GM12878 (cell line): Measurements from ENCODE around the gene PTPRN2. TPM values are rescaled to one million over a fixed set of nuclear protein-coding genes. Genes with fewer than 3 reads are reported as not detected.

ENCODE experiments used
- ATAC-seq: fragments of 200-7000 bp; cut with Tn5 transposase; 3 replicates; pipeline ENCODE4 v1.9.1; 2020; ENCODE audit warnings: mild to moderate bottlenecking, moderate library complexity
- BruUV-seq: library from RNA; stranded (reverse); fragments of 400-500 nt; replicated peaks from 2 replicates; lab custom pipeline; 2021; lab: Mats Ljungman, UMichigan
- CTCF ChIA-PET: fragments of 300-600 bp; sonication (Branson Sonifier 250); formaldehyde crosslinking; extraction: SDS; loops from one replicate; lab custom pipeline; 2021; ENCODE audit warnings: inconsistent platforms; lab: Yijun Ruan, JAX
- POLR2A ChIA-PET: fragments of 350-600 bp; formaldehyde crosslinking; extraction: SDS; loops from one replicate; lab custom pipeline; 2021; ENCODE audit warnings: inconsistent platforms; lab: Charles Lee
- RAD21 ChIA-PET: fragments of 300-600 bp; sonication (Branson Sonifier 250); formaldehyde crosslinking; loops from one replicate; lab custom pipeline; 2023; ENCODE audit warnings: antibody characterized with exemption; ENCODE audit not compliant: unreplicated experiment; lab: Charles Lee
- SMC1A ChIA-PET: fragments of 300-600 bp; sonication (Branson Sonifier 250); formaldehyde crosslinking; loops from one replicate; lab custom pipeline; 2023; ENCODE audit not compliant: unreplicated experiment, uncharacterized antibody; lab: Charles Lee
- DNase-seq: peaks from one replicate; pipeline ENCODE4 v3.0.0-alpha.2; 2011; ENCODE audit warnings: low read depth, low spot score
- FAIRE-seq: peaks from 3 replicates; lab custom pipeline; 2011; peaks lifted over from hg19 to GRCh38; lab: Jason Lieb, UNC
- H2AFZ ChIP-seq: 2 replicates; pipeline ENCODE4 v1.6.0; 2011; ENCODE audit warnings: low read depth, low read length, control low read depth; ENCODE audit not compliant: control insufficient read depth
- H3K27ac ChIP-seq: 2 replicates; pipeline ENCODE4 v1.5.1; 2011; ENCODE audit warnings: control low read depth; ENCODE audit not compliant: control insufficient read depth, insufficient read depth
- H3K27me3 ChIP-seq, 2 experiments: replicated peaks in 1 of 2; 2 replicates each; pipeline versions ENCODE4 v1.6.0 to v1.6.1; 2011; ENCODE audit warnings: low read length in 1 of 2; ENCODE audit not compliant: control insufficient read depth in 2 of 2, insufficient read depth in 2 of 2
- H3K36me3 ChIP-seq, 2 experiments: 2 replicates each; pipeline ENCODE4 v1.5.1; 2011; ENCODE audit warnings: low read length in 1 of 2; ENCODE audit not compliant: control insufficient read depth in 2 of 2, insufficient read depth in 2 of 2
- H3K4me1 ChIP-seq: 2 replicates; pipeline ENCODE4 v1.6.1; 2011; ENCODE audit warnings: mild to moderate bottlenecking, low read length, moderate library complexity, mixed read lengths; ENCODE audit not compliant: control insufficient read depth, insufficient read depth
- H3K4me2 ChIP-seq: 2 replicates; pipeline ENCODE4 v1.6.0; 2011; ENCODE audit warnings: control low read depth; ENCODE audit not compliant: control insufficient read depth, insufficient read depth
- H3K4me3 ChIP-seq: fragments of 200-600 bp; sonication (generic); 2 replicates; pipeline ENCODE4 v1.5.1; 2016
- H3K79me2 ChIP-seq: 2 replicates; pipeline ENCODE4 v1.6.0; 2011; ENCODE audit warnings: low read length; ENCODE audit not compliant: control insufficient read depth, insufficient read depth
- H3K9ac ChIP-seq: 2 replicates; pipeline ENCODE4 v1.8.0; 2011; ENCODE audit warnings: low read length, control low read depth, mixed read lengths; ENCODE audit not compliant: control insufficient read depth, insufficient read depth
- H3K9me3 ChIP-seq: replicated peaks from 3 replicates; pipeline ENCODE4 v1.5.1; 2011; ENCODE audit warnings: mild to moderate bottlenecking, low read length; ENCODE audit not compliant: control insufficient read depth, insufficient read depth
- H4K20me1 ChIP-seq: 2 replicates; pipeline ENCODE4 v1.6.0; 2011; ENCODE audit not compliant: control insufficient read depth, insufficient read depth
- HCFC1 ChIP-seq: fragments of 150-350 bp; IDR thresholded peaks from 2 replicates; pipeline ENCODE4 v1.6.1; 2014; ENCODE audit warnings: low read length
- MEF2B ChIP-seq: fragments of 450-650 bp; IDR thresholded peaks from 2 replicates; pipeline ENCODE4 v1.6.1; 2018; ENCODE audit warnings: mild to moderate bottlenecking, moderate library complexity; ENCODE audit not compliant: partially characterized antibody, poor library complexity, severe bottlenecking
- NRF1 ChIP-seq: conservative IDR thresholded peaks from 2 replicates; pipeline ENCODE4 v1.6.1; 2011; ENCODE audit warnings: mild to moderate bottlenecking, low read depth, low read length, improper control_type of control experiment
- SIN3A ChIP-seq: IDR thresholded peaks from 2 replicates; pipeline ENCODE4 v1.6.1; 2012; ENCODE audit warnings: low read depth, low read length, improper control_type of control experiment
- SMARCA5 ChIP-seq: fragments of 450-650 bp; IDR thresholded peaks from 2 replicates; pipeline ENCODE4 v1.6.1; 2017; ENCODE audit warnings: mild to moderate bottlenecking
- SP1 ChIP-seq: IDR thresholded peaks from one replicate; pipeline ENCODE4 v1.6.1; 2011; ENCODE audit warnings: low read depth, low read length
- SPI1 ChIP-seq: IDR thresholded peaks from 2 replicates; pipeline ENCODE4 v1.6.1; 2011; ENCODE audit warnings: low read depth, mild to moderate bottlenecking, low read length, moderate library complexity, borderline replicate concordance; ENCODE audit not compliant: insufficient read depth
- SUPT20H ChIP-seq: IDR thresholded peaks from 2 replicates; pipeline ENCODE4 v1.6.1; 2011; ENCODE audit warnings: low read depth, mild to moderate bottlenecking, low read length, moderate library complexity, borderline replicate concordance; ENCODE audit not compliant: control insufficient read depth
- ZNF592 ChIP-seq: fragments of 450-650 bp; IDR thresholded peaks from 2 replicates; pipeline ENCODE4 v1.6.1; 2017; ENCODE audit warnings: mild to moderate bottlenecking, moderate library complexity
- ZZZ3 ChIP-seq: IDR thresholded peaks from 2 replicates; pipeline ENCODE4 v1.6.1; 2011; ENCODE audit warnings: low read depth; ENCODE audit not compliant: control insufficient read depth, insufficient read length
- WGBS: methylation state at CpG from one replicate; pipeline ENCODE4 v1.1.6; 2016; ENCODE audit warnings: low lambda C conversion rate; ENCODE audit not compliant: insufficient replicate concordance, insufficient coverage; ENCODE audit errors: missing lambda C conversion rate; 5-methylcytosine and 5-hydroxymethylcytosine counted together
- in situ Hi-C: fragments of 300-500 bp; cut with MboI; formaldehyde crosslinking; loops from 9 replicates; pipeline ENCODE4 v1.14.3; 2018; ENCODE audit warnings: mixed read lengths
- intact Hi-C: fragments of 100-400 bp; cut with micrococcal nuclease; formaldehyde crosslinking; loops from one replicate; pipeline ENCODE4 v1.14.2; 2022; ENCODE audit not compliant: unreplicated experiment
- polyA plus RNA-seq, 11 experiments: library from polyadenylated mRNA; depleted of rRNA in 4 of 11; unstranded in 6 of 11; stranded (reverse) in 5 of 11; fragments of >200 nt; fragmentation: Nextera tagmentation in 4 of 11; fragmentation: Illumina TruSeq in 1 of 11; extraction: Ambion mirVana in 4 of 11; extraction: Trizol in 1 of 11; gene quantifications; 1 replicate in 1 of 11; 2 replicates in 10 of 11; pipeline versions ENCODE4 v1.2.1 to v1.2.3, GENCODE V29; 2011 to 2016; ENCODE audit warnings: inconsistent platforms in 2 of 11, missing spikeins in 2 of 11, low read depth in 1 of 11
- total RNA-seq, 4 experiments: library from RNA; depleted of rRNA in 3 of 4; stranded (reverse); fragments of >200 nt in 3 of 4; fragmentation: Illumina TruSeq in 1 of 4; extraction: Trizol in 1 of 4; gene quantifications; 2 replicates each; pipeline versions ENCODE4 v1.2.1 to v1.2.3, GENCODE V29; 2013 to 2021
- TF ChIP-seq, protein P1 (sequence below): IDR thresholded peaks from 2 replicates; pipeline ENCODE4 v1.6.1; 2011; ENCODE audit warnings: low read depth, low read length, improper control_type of control experiment, borderline replicate concordance
- TF ChIP-seq, protein P2 (sequence below): IDR thresholded peaks from 2 replicates; pipeline ENCODE4 v1.6.1; 2012; ENCODE audit warnings: low read depth, low read length, improper control_type of control experiment
- TF ChIP-seq, protein P3 (sequence below): IDR thresholded peaks from 2 replicates; pipeline ENCODE4 v1.6.1; 2012; ENCODE audit warnings: improper control_type of control experiment, low read depth, low read length; ENCODE audit not compliant: insufficient replicate concordance

The PTPRN2 gene
- total and polyA plus RNA-seq, 10 of the 15 experiments (the other 5 are each of a cell fraction or from before 2014, with no cell fraction given): 5.4 TPM; not detected in 9

- Histone ChIP-seq H3K79me2 (no peaks in the 10 kb centered on the region), H3K27ac (no peak overlapping the region), H3K4me1 (no peaks in the 10 kb centered on the region), H3K4me2 (no peak overlapping the region), H3K36me3 (no peaks in the 10 kb centered on the region), H4K20me1 (no peaks in the 10 kb centered on the region), H3K9ac (no peak overlapping the region), H2AFZ (no peak overlapping the region), H3K9me3 (no peaks in the 10 kb centered on the region; the same call in 2 of the 3 replicates), H3K4me3 (no peak overlapping the region), H3K27me3 (no peaks in the 10 kb centered on the region)
- no peak for FAIRE-seq
- POLR2A ChIA-PET: no interaction called here
- 29% methylated on average over 11 of the region's 11 CpGs for WGBS
- CTCF ChIA-PET: no interaction called here
- RAD21 ChIA-PET: no interaction called here
- SMC1A ChIA-PET: no interaction called here
- ATAC-seq: no peak
- DNase-seq: no peak
- intact Hi-C loops: no loop called here
- no TSS peak for BruUV-seq
- in situ Hi-C loops: no loop called here
- TF ChIP-seq HCFC1: no peak
- no peak for TF ChIP-seq MEF2B
- TF ChIP-seq SUPT20H: no peak
- TF ChIP-seq NRF1: no peak
- TF ChIP-seq SP1: no peak
- no peak for TF ChIP-seq ZNF592
- TF ChIP-seq SMARCA5: no peak
- TF ChIP-seq, protein P1, sequence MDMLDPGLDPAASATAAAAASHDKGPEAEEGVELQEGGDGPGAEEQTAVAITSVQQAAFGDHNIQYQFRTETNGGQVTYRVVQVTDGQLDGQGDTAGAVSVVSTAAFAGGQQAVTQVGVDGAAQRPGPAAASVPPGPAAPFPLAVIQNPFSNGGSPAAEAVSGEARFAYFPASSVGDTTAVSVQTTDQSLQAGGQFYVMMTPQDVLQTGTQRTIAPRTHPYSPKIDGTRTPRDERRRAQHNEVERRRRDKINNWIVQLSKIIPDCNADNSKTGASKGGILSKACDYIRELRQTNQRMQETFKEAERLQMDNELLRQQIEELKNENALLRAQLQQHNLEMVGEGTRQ: no peak
- TF ChIP-seq, protein P2, sequence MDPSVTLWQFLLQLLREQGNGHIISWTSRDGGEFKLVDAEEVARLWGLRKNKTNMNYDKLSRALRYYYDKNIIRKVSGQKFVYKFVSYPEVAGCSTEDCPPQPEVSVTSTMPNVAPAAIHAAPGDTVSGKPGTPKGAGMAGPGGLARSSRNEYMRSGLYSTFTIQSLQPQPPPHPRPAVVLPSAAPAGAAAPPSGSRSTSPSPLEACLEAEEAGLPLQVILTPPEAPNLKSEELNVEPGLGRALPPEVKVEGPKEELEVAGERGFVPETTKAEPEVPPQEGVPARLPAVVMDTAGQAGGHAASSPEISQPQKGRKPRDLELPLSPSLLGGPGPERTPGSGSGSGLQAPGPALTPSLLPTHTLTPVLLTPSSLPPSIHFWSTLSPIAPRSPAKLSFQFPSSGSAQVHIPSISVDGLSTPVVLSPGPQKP: no peak
- no peak for TF ChIP-seq ZZZ3
- no peak for TF ChIP-seq SPI1
- TF ChIP-seq, protein P3, sequence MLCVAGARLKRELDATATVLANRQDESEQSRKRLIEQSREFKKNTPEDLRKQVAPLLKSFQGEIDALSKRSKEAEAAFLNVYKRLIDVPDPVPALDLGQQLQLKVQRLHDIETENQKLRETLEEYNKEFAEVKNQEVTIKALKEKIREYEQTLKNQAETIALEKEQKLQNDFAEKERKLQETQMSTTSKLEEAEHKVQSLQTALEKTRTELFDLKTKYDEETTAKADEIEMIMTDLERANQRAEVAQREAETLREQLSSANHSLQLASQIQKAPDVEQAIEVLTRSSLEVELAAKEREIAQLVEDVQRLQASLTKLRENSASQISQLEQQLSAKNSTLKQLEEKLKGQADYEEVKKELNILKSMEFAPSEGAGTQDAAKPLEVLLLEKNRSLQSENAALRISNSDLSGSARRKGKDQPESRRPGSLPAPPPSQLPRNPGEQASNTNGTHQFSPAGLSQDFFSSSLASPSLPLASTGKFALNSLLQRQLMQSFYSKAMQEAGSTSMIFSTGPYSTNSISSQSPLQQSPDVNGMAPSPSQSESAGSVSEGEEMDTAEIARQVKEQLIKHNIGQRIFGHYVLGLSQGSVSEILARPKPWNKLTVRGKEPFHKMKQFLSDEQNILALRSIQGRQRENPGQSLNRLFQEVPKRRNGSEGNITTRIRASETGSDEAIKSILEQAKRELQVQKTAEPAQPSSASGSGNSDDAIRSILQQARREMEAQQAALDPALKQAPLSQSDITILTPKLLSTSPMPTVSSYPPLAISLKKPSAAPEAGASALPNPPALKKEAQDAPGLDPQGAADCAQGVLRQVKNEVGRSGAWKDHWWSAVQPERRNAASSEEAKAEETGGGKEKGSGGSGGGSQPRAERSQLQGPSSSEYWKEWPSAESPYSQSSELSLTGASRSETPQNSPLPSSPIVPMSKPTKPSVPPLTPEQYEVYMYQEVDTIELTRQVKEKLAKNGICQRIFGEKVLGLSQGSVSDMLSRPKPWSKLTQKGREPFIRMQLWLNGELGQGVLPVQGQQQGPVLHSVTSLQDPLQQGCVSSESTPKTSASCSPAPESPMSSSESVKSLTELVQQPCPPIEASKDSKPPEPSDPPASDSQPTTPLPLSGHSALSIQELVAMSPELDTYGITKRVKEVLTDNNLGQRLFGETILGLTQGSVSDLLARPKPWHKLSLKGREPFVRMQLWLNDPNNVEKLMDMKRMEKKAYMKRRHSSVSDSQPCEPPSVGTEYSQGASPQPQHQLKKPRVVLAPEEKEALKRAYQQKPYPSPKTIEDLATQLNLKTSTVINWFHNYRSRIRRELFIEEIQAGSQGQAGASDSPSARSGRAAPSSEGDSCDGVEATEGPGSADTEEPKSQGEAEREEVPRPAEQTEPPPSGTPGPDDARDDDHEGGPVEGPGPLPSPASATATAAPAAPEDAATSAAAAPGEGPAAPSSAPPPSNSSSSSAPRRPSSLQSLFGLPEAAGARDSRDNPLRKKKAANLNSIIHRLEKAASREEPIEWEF: no peak
- TF ChIP-seq SIN3A: no peak
Measured at GRCh38 chr7:157860406-157860805, 727.2 kb downstream of the PTPRN2 start.
